Thyroid gland (tissue), 4 donors: ENCODE measurements around the gene ALKBH6.

ENCODE experiments used
- CTCF ChIP-seq, 6 experiments: fragments of 200-600 bp in 3 of 6; fragments of 450-650 bp in 3 of 6; sonication (generic) in 3 of 6; IDR thresholded peaks; one replicate each; pipeline ENCODE4 v1.5.1; 2016 to 2019; ENCODE audit warnings: antibody characterized with exemption in 6 of 6, mild to moderate bottlenecking in 2 of 6, inconsistent platforms in 1 of 6, moderate library complexity in 1 of 6
- POLR2A ChIP-seq, 2 donors: fragments of 450-650 bp; IDR thresholded peaks; one replicate each; pipeline ENCODE4 v1.6.1; 2017; ENCODE audit warnings: antibody characterized with exemption in 2 of 2, mild to moderate bottlenecking in 2 of 2, moderate library complexity in 1 of 2

- TF ChIP-seq POLR2A (IDR thresholded peaks at IDR 0.05) (no peak), CTCF (IDR thresholded peaks at IDR 0.05) (peak in 1 of 6 experiments; percentile 22)
These were observed 46.4 kb upstream of the ALKBH6 start for GRCh38 chr19:36060430-36060829.
